ENCODE results near the gene SLCO2A1.
A peak's percentile ranks its signal among the peaks of the same experiment; 100 is the strongest.

GRCh38 chr3:134039161-134039862 is 9.6 kb upstream of the SLCO2A1 start:
- no peak for TF ChIP-seq EP300 (IDR thresholded peaks at IDR 0.05)
- peak in 1 of 4 experiments; percentile 23 for TF ChIP-seq CTCF (IDR thresholded peaks at IDR 0.05)

All from gastroesophageal sphincter (tissue), 3 donors.